Measurements from ENCODE around the gene ALPK3.

Gene ALPK3

DNA sequence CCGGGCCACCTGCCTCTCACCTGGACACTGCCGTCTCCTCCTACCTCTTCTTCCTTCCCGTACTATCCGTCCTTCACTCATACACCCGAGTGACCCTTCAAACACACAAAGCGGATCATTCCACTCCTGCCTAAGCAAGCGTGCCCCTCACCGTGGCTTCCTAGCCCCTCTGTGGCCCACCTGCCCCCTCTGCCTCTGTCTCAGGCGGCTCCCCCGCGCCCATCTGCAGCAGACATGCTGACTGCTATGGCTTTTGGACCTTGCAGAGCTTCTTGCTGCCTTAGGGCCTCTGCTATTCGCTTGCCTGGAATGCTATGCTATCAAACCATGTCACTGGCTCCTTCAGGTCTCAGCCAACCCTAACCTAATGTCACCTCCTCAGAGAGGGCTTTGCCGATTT lies 105.4 kb downstream of the ALPK3 start:
- Histone ChIP-seq H3K9me3 (ENCODE audit: control insufficient read depth in 1 of 2, low read length in 2 of 2) (no peaks in the 10 kb centered on the region), H3K27ac (ENCODE audit: low read depth, low read length) (no peak overlapping the region), H3K9ac (ENCODE audit: low read depth in 1 of 2, low read length in 2 of 2) (no peak overlapping the region), H3K4me3 (ENCODE audit: low read depth in 1 of 2, low read length in 2 of 2) (no peak overlapping the region), H3K36me3 (ENCODE audit: control insufficient read depth in 1 of 2, insufficient read depth in 2 of 2, low read length in 2 of 2) (no peaks in the 10 kb centered on the region), H3K4me1 (ENCODE audit: control insufficient read depth in 1 of 2, insufficient read depth in 2 of 2, low read length in 2 of 2) (peaks cover 6 to 13% of the 10 kb centered on the region in 2 donors), H3K27me3 (ENCODE audit: control insufficient read depth in 1 of 2, insufficient read depth in 2 of 2, low read length in 2 of 2) (no peaks in the 10 kb centered on the region)
